ENCODE data around the gene PPP1R8.

DNA sequence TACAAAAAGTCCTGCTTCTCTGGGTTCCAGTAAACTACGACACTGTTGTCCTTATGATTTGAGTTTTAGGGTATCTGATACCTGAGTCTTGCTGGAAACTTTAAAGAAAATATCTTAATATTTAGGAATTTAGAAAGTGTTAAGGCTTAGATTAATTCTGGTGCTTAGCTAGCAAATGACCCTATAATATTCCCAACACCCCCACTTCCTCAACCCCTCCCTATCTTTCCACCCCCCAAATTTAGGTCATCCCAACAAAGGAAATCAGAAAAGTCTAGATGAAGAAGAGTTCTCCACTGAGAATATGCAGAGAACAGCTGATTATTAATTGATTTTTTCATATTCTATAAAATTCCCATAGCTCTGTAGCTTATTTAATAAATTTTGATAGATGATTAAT lies 45.9 kb upstream of the PPP1R8 start:
- TF ChIP-seq POLR2A (IDR thresholded peaks at IDR 0.05): no peak
- TF ChIP-seq, protein P1, sequence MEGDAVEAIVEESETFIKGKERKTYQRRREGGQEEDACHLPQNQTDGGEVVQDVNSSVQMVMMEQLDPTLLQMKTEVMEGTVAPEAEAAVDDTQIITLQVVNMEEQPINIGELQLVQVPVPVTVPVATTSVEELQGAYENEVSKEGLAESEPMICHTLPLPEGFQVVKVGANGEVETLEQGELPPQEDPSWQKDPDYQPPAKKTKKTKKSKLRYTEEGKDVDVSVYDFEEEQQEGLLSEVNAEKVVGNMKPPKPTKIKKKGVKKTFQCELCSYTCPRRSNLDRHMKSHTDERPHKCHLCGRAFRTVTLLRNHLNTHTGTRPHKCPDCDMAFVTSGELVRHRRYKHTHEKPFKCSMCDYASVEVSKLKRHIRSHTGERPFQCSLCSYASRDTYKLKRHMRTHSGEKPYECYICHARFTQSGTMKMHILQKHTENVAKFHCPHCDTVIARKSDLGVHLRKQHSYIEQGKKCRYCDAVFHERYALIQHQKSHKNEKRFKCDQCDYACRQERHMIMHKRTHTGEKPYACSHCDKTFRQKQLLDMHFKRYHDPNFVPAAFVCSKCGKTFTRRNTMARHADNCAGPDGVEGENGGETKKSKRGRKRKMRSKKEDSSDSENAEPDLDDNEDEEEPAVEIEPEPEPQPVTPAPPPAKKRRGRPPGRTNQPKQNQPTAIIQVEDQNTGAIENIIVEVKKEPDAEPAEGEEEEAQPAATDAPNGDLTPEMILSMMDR (IDR thresholded peaks at IDR 0.05): no peak
